Measurements from ENCODE around the gene CHST4. TPM values are rescaled to one million over a fixed set of nuclear protein-coding genes. Genes with fewer than 3 reads are reported as not detected.
A peak's percentile ranks its signal among the peaks of the same experiment; 100 is the strongest.

Gene CHST4
- total RNA-seq, 4 donors from 2014 or later: not detected

- Histone ChIP-seq H3K4me1 (peaks cover 0 to 6% of the 10 kb centered on the region in 2 donors), H3K27me3 (peaks cover 0 to 3% (median 0%) of the 10 kb centered on the region in 3 donors), H3K9me3 (peaks cover 0 to 7% (median 0%) of the 10 kb centered on the region in 3 donors), H3K4me3 (no peak overlapping the region), H3K27ac (no peak overlapping the region), H3K36me3 (no peaks in the 10 kb centered on the region)
- TF ChIP-seq POLR2A (IDR thresholded peaks at IDR 0.05) (no peak), CTCF (IDR thresholded peaks at IDR 0.05 in 4 of 5, conservative IDR thresholded peaks at IDR 0.05 in 1 of 5) (no peak)
- ATAC-seq (no peak), DNase-seq (no peak)
- intact Hi-C loops (cut with DNase I; ENCODE audit: low total_unique reads): no loop called here
- in situ Hi-C loops (cut with MboI; ENCODE audit: low sequenced_read_pairs in 4 of 4): no loop called here
These were observed 36.3 kb downstream of the CHST4 start for GRCh38 chr16:71562552-71562951.

- no peak overlapping the region for H3K27ac ChIP-seq
- H3K9me3 ChIP-seq: peaks cover 0 to 7% (median 0%) of the 10 kb centered on the region in 3 donors
- H3K4me1 ChIP-seq: peaks cover 0 to 6% of the 10 kb centered on the region in 2 donors
- no peaks in the 10 kb centered on the region for H3K36me3 ChIP-seq
- TF ChIP-seq POLR2A (IDR thresholded peaks at IDR 0.05) (no peak), CTCF (IDR thresholded peaks at IDR 0.05 in 4 of 5, conservative IDR thresholded peaks at IDR 0.05 in 1 of 5) (no peak)
- ATAC-seq (no peak), DNase-seq (no peak)
- in situ Hi-C loops (cut with MboI; ENCODE audit: low sequenced_read_pairs in 4 of 4) (no loop called here), intact Hi-C loops (cut with DNase I; ENCODE audit: low total_unique reads) (no loop called here)
- H3K4me3 ChIP-seq: peak overlapping the region; percentile 53 to 64 (median 58)
- peaks cover 0 to 3% (median 0%) of the 10 kb centered on the region in 3 donors for H3K27me3 ChIP-seq
These were observed 38.2 kb downstream of the CHST4 start for GRCh38 chr16:71564335-71564967.

- H3K36me3 ChIP-seq: no peaks in the 10 kb centered on the region
- peaks cover 0 to 6% of the 10 kb centered on the region in 2 donors for H3K4me1 ChIP-seq
- H3K4me3 ChIP-seq: no peak overlapping the region
- TF ChIP-seq CTCF (IDR thresholded peaks at IDR 0.05 in 4 of 5, conservative IDR thresholded peaks at IDR 0.05 in 1 of 5) (no peak), POLR2A (IDR thresholded peaks at IDR 0.05) (no peak)
- peaks cover 0 to 3% (median 0%) of the 10 kb centered on the region in 3 donors for H3K27me3 ChIP-seq
- H3K27ac ChIP-seq: no peak overlapping the region
- ATAC-seq (no peak), DNase-seq (no peak)
- in situ Hi-C loops (cut with MboI; ENCODE audit: low sequenced_read_pairs in 4 of 4) (no loop called here), intact Hi-C loops (cut with DNase I; ENCODE audit: low total_unique reads) (no loop called here)
- peaks cover 0 to 7% (median 0%) of the 10 kb centered on the region in 3 donors for H3K9me3 ChIP-seq
These were observed 39.8 kb downstream of the CHST4 start for GRCh38 chr16:71565812-71566700.

- in situ Hi-C loops (cut with MboI; ENCODE audit: low sequenced_read_pairs in 4 of 4): no loop called here
- H3K4me3 ChIP-seq: no peak overlapping the region
These were observed 41.7 kb downstream of the CHST4 start for GRCh38 chr16:71567931-71568330.

More at GRCh38 chr16:71567931-71568330, 41.7 kb downstream of the CHST4 start:
- Histone ChIP-seq H3K27ac (no peak overlapping the region), H3K4me1 (peaks cover 0 to 6% of the 10 kb centered on the region in 2 donors), H3K36me3 (no peaks in the 10 kb centered on the region), H3K27me3 (peaks cover 0 to 3% (median 0%) of the 10 kb centered on the region in 3 donors), H3K9me3 (no peaks in the 10 kb centered on the region)
- TF ChIP-seq POLR2A (IDR thresholded peaks at IDR 0.05) (no peak), CTCF (IDR thresholded peaks at IDR 0.05 in 4 of 5, conservative IDR thresholded peaks at IDR 0.05 in 1 of 5) (no peak)
- ATAC-seq: no peak
- no peak for DNase-seq
- intact Hi-C loops (cut with DNase I; ENCODE audit: low total_unique reads): no loop called here

Measured in gastrocnemius medialis (tissue), 4 donors.